GM20431 (cell line): ENCODE data around the gene DPF3.

Experiments used
- in situ Hi-C: fragments of 300-500 bp; cut with MseI, MboI; formaldehyde crosslinking; loops from one replicate; pipeline ENCODE4 v1.15.0; 2020; ENCODE audit warnings: low sequenced_read_pairs; ENCODE audit not compliant: unreplicated experiment

Gene DPF3

DNA sequence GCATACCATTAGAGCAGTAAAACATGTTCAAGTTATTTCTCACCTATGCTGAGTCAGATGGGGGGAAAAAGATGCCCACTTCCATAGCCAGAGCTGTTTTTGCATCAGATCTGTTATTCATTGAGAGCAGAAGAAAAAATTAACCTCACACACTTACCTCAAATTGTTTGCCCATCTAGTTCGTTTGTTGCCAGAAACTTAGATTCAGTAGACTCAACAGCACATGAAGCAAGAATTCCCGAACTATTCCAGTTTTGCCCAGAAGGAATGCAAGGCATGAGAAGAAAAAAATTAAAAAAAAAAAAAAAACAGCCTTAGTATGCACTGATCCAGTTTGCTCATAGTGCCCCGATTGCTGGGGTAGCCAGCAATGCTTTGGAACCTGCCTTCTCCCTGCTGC lies 12.4 kb upstream of the DPF3 start:
- in situ Hi-C loops = loop anchor here (10.0 kb wide), 1 partner anchor 382 kb away; no protein-coding TSS in a partner anchor

GRCh38 chr14:72904840-72905561 lies 11.1 kb upstream of the DPF3 start:
- in situ Hi-C loops = loop anchor here (10.0 kb wide), 1 partner anchor 380 kb away; no protein-coding TSS in a partner anchor

DNA sequence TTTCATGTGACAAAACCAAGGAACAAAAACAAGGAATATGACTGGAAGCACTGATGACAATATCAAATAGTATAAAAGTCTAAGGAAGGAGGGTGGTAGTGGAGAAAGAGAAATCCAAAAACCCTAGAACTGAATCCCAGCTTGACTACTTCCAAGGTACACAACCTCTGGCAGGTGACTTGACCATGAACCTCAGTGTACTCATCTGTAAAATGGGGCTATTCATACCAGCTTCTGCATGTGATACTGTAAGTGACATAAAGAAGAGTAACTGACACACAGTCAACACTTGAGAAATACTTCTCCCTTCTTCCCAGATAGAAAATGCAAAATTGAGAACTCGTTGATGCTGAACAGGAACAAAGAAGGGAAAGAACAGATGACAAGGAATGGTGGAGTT lies 10.3 kb upstream of the DPF3 start:
- in situ Hi-C loops = loop anchor here (10.0 kb wide), 1 partner anchor 379 kb away; no protein-coding TSS in a partner anchor

- in situ Hi-C loops = loop anchor here (10.0 kb wide), 1 partner anchor 379 kb away; no protein-coding TSS in a partner anchor
Measured at GRCh38 chr14:72903716-72904115, 9.8 kb upstream of the DPF3 start.

DNA sequence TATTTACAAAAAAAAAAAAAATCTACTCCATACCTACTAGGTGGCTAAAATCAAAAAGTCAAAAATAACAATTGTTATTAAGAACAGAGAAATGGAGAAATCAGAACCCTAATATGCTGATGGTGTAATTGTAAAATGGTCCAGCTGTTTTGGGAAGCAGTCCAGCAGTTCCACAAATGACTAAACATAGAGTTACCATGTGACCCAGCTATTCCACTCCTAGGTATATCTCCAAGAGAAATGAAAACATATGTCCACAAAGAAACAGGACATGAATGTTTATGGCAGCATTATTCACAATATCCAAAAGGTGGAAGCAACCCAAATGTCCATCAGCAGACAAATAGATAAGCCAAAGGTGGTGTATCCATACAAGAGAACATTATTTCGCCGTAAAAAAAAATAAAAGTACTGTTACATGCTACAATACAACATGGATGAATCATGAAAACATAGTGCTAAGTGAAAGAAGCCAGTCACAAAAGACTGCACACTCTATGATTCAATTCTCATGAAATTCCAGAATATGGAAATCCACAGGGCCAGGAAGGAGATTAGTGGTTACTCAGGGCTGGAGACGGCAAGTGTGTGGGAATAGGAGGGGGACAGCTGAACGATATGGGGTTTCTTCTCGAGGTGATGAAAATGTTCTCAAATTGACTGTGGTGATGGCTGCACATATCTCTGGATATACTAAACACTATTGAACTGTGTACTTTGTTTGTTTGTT lies 9.1 kb upstream of the DPF3 start:
- in situ Hi-C loops = loop anchor here (10.0 kb wide), 1 partner anchor 378 kb away; no protein-coding TSS in a partner anchor

DNA sequence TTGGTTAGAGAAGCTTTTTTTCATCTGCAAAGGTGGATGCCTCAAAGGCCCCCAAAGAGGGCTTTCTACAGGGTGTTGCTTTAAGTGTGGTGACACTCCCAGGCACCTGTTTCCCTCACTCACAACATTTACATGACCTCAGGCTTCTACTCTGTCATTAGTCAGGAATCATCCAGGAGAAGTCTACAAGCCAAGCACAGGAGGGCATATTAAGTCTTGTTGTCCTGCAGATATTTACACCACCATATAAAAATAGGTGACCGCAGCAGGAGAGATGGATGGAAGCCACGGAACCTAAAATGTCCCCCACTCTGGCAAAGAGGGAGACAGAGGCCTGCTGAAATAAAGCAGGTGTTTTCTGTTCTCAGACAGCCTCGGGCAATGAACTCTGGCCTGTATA lies 7.5 kb upstream of the DPF3 start:
- in situ Hi-C loops = loop anchor here (10.0 kb wide), 1 partner anchor 377 kb away; no protein-coding TSS in a partner anchor

DNA sequence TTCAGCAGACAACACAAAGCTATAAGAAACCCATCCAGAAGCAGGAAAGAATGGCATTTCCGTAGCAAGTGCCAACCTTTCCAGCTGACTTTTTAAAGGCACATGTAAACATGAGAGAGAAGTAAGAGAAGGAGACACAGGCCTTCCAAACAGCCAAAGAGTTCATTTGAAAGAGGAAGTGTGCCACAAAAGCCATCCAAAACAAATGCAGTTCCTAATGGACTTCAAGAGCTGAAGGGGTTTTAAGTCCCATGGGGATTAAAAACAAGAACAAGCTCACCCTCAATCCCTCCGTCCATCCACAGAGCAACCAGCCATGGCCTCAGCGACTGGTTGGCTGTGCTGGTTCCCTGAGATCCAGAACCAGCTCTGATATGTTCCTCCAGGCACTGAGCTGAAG lies 4.5 kb upstream of the DPF3 start:
- in situ Hi-C loops = no loop called here

GRCh38 chr14:72894623-72895378 lies 900 bp upstream of the DPF3 start:
- in situ Hi-C loops = no loop called here

DNA sequence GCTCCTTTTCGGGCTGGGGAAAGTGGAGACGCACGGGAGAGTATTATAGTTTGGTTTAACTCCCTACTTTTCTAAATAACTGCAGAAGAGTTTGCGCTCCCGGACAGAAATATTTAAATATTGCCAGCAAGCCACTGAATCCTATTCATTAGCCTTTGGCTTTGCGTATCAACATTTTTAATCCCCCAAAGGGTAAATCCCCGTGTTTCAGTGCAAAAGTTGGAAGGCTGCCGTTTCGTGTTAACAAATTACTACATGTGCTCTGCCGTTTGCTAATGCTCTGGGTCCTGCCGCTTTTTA lies 372 bp upstream of the DPF3 start:
- in situ Hi-C loops = no loop called here

DNA sequence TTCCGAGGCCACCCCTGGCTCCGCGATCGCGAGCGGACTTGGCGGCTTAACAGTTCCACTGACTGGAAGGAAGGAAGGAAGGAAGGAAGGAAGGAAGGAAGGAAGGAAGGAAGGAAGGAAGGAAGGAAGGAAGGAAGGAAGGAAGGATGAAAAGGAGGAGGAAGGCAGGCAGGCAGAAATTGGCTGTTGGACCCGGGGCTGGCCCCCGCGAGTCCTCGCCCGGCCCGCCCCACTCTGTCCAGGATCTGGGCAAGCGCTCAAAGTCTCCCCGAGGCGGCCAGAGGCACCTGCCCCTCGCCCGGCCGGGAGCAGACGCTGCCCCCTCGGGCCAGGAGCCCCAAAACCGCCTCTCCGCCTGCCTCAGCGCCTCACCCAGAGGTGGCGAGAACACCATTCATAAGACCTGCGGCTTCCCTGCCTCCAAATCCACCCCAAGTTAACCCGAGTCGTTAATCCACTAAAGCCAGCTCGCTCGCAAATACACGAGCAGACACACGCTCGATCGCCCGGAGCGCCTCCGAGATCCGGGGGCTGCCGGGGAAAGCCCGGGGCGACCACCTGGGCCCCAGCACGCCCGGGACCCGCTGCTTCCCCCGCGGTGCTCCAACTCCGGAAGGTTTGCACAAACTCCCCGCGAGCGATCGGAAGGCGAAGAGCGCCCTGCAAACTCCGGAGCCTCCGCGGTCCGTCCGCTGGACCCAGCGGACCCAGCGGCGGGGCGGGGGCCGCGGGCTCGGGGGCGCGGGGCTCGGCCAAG lies 844 bp downstream of the DPF3 start:
- in situ Hi-C loops = no loop called here

- in situ Hi-C loops = no loop called here
Measured at GRCh38 chr14:72892103-72892878, 1.6 kb downstream of the DPF3 start.

DNA sequence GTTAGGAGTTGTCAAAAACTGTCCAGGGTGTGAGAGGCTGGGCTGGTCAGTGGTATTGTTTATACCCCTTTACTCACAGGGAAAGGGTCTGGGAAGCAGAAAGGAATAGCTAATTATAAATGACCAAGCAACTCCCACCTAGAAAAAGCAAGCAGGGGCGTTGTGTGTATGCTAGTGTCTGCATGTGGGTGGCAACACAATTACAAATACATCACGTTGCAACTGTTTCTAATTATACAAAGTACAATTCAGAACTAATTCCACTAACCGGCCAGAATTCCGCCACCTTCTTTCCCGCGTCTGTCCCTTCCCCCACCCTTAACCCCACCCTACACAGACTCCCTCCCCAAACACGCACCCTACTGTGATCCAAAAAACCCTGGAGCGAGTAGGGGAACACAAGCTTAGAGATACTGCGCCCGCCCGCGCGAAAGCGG lies 2.2 kb downstream of the DPF3 start:
- in situ Hi-C loops = no loop called here

- in situ Hi-C loops = no loop called here
Measured at GRCh38 chr14:72889366-72889765, 4.5 kb downstream of the DPF3 start.

GRCh38 chr14:72888636-72889201 lies 5.2 kb downstream of the DPF3 start:
- in situ Hi-C loops = no loop called here

GRCh38 chr14:72888192-72888591 lies 5.7 kb downstream of the DPF3 start:
- in situ Hi-C loops = no loop called here

DNA sequence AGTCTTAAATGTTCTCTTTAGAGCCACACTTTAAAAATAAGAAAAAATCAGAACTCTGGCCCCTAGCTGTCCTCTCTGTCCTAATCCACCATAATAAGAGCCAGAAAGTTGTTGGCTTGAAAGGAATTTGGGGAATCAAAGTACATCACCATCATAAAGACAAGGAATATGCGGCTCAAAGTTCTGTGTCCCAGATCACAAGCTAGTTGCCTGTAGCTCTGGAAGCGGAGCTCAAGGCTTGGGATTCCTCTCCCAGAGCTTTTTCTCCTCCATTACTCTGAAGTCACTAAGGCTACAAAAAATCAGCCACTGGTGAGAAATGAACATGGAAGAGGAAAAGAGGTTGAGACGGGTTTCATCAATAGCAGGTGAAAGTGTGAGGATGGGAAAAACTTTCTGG lies 6.4 kb downstream of the DPF3 start:
- in situ Hi-C loops = no loop called here

GRCh38 chr14:72884386-72884785 lies 9.5 kb downstream of the DPF3 start:
- in situ Hi-C loops = no loop called here

DNA sequence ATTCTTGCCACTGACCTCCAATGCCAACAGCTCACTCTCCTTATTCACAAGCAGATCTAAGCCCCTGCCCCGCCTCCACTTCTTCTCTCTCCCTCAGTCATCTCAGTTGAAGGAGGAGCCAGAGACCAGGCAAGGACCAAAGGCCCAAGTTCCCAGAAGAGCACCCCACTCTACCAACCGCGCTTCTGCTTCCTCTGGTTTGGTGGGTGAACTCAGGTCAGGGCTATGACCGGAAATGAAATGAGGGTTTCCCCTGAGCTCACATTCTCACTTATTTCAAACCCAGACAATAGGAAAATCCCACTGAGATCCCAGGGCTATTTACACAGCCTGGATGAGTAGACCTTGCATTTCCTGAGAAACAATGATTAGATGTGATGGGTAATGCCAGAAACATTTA lies 9.9 kb downstream of the DPF3 start:
- in situ Hi-C loops = no loop called here

DNA sequence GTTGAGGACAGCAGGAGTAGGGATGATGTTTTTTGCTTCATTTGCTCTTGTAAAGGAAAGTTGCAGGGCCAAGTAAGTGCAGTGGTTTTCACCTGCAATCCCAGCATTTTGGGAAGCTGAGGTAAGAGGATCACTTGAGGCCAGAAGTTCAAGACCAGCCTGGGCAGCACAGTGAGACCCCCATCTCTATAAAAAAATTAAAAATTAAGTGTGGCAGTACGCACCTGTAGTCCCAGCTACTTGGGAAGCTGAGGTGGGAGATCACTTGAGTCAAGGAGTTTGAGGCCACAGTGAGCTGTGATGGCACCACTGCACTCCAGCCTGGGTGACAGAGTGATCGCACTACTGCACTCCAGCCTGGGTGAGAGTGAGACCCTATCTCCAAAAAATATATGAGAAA lies 10.8 kb downstream of the DPF3 start:
- in situ Hi-C loops = no loop called here
